Measurements from ENCODE around the gene MTCL1. TPM values are rescaled to one million over a fixed set of nuclear protein-coding genes. Genes with fewer than 3 reads are reported as not detected.

The MTCL1 gene
- polyA plus RNA-seq, 3 donors = not detected

GRCh38 chr18:8777846-8778245 lies 72.5 kb downstream of the MTCL1 start:
- Histone ChIP-seq H3K4me2 (replicated peaks; ENCODE audit: extremely low read depth, low read length, poor library complexity, severe bottlenecking) (no peak overlapping the region), H2AFZ (ENCODE audit: insufficient read depth, low read depth, low read length, poor library complexity, severe bottlenecking) (no peak overlapping the region), H3K9ac (ENCODE audit: insufficient read depth, low read length, poor library complexity, severe bottlenecking) (no peak overlapping the region), H3K36me3 (replicated peaks in 1 of 2; ENCODE audit: control insufficient read depth in 1 of 2, insufficient read depth in 2 of 2, low read length in 2 of 2) (no peaks in the 10 kb centered on the region), H3K4me1 (ENCODE audit: control insufficient read depth in 1 of 2, insufficient read depth in 2 of 2, low read length in 2 of 2) (no peaks in the 10 kb centered on the region), H3K79me2 (ENCODE audit: insufficient read depth, low read length) (no peaks in the 10 kb centered on the region), H3K27me3 (ENCODE audit: control insufficient read depth in 2 of 2, insufficient read depth in 2 of 2, low read length in 2 of 2) (no peaks in the 10 kb centered on the region), H4K20me1 (ENCODE audit: insufficient read depth, low read length) (no peaks in the 10 kb centered on the region), H3K27ac (ENCODE audit: low read depth in 1 of 2, low read length in 2 of 2) (no peak overlapping the region), H3K9me3 (replicated peaks in 1 of 2; ENCODE audit: control insufficient read depth in 1 of 2, insufficient read depth in 1 of 2, low read length in 2 of 2) (no peaks in the 10 kb centered on the region), H3K4me3 (replicated peaks in 1 of 3; ENCODE audit: low read depth in 2 of 3, low read length in 3 of 3) (no peak overlapping the region)
- Mint-ChIP-seq H3K36me3 (no peaks in the 10 kb centered on the region), H3K4me3 (no peak overlapping the region), H3K27me3 (ENCODE audit: low read depth in 3 of 3) (peaks cover 0 to 8% (median 0%) of the 10 kb centered on the region in 3 donors), H3K27ac (no peak overlapping the region), H3K4me1 (no peaks in the 10 kb centered on the region), H3K9me3 (no peaks in the 10 kb centered on the region)
- no CpG with 5 or more reads among the region's 3 CpGs for WGBS (ENCODE audit: insufficient coverage)
- no peak for TF ChIP-seq CTCF (IDR thresholded peaks at IDR 0.05)
- intact Hi-C loops (cut with micrococcal nuclease) = no loop called here
- no peak for DNase-seq

- Histone ChIP-seq H3K4me1 (ENCODE audit: control insufficient read depth in 1 of 2, insufficient read depth in 2 of 2, low read length in 2 of 2) (no peaks in the 10 kb centered on the region), H4K20me1 (ENCODE audit: insufficient read depth, low read length) (no peaks in the 10 kb centered on the region), H3K4me2 (replicated peaks; ENCODE audit: extremely low read depth, low read length, poor library complexity, severe bottlenecking) (no peak overlapping the region), H2AFZ (ENCODE audit: insufficient read depth, low read depth, low read length, poor library complexity, severe bottlenecking) (no peak overlapping the region), H3K27me3 (ENCODE audit: control insufficient read depth in 2 of 2, insufficient read depth in 2 of 2, low read length in 2 of 2) (no peaks in the 10 kb centered on the region), H3K79me2 (ENCODE audit: insufficient read depth, low read length) (no peaks in the 10 kb centered on the region), H3K27ac (ENCODE audit: low read depth in 1 of 2, low read length in 2 of 2) (no peak overlapping the region), H3K4me3 (replicated peaks in 1 of 3; ENCODE audit: low read depth in 2 of 3, low read length in 3 of 3) (no peak overlapping the region), H3K36me3 (replicated peaks in 1 of 2; ENCODE audit: control insufficient read depth in 1 of 2, insufficient read depth in 2 of 2, low read length in 2 of 2) (no peaks in the 10 kb centered on the region), H3K9ac (ENCODE audit: insufficient read depth, low read length, poor library complexity, severe bottlenecking) (no peak overlapping the region), H3K9me3 (replicated peaks in 1 of 2; ENCODE audit: control insufficient read depth in 1 of 2, insufficient read depth in 1 of 2, low read length in 2 of 2) (no peaks in the 10 kb centered on the region)
- no peak for DNase-seq
- Mint-ChIP-seq H3K27me3 (ENCODE audit: low read depth in 3 of 3) (peaks cover 0 to 8% (median 0%) of the 10 kb centered on the region in 3 donors), H3K9me3 (no peaks in the 10 kb centered on the region), H3K4me1 (no peaks in the 10 kb centered on the region), H3K27ac (no peak overlapping the region), H3K4me3 (no peak overlapping the region), H3K36me3 (no peaks in the 10 kb centered on the region)
- TF ChIP-seq CTCF (IDR thresholded peaks at IDR 0.05) = no peak
- intact Hi-C loops (cut with micrococcal nuclease) = no loop called here
- 93% methylated on average over 3 of the region's 3 CpGs for WGBS (ENCODE audit: insufficient coverage)
These were observed 73.0 kb downstream of the MTCL1 start for GRCh38 chr18:8778386-8778785.
